Natural killer cell (primary cell): ENCODE results near the gene FSD2. TPM values are rescaled to one million over a fixed set of nuclear protein-coding genes. Genes with fewer than 3 reads are reported as not detected.

ENCODE experiments used
- ATAC-seq, 3 donors: fragments of 150-1000 bp in 2 of 3; fragments of 200-7000 bp in 1 of 3; cut with Tn5 transposase; 1 replicate in 1 of 3; 2 replicates in 2 of 3; pipeline ENCODE4 v1.10.0; 2021; ENCODE audit warnings: mild to moderate bottlenecking in 2 of 3, moderate library complexity in 2 of 3
- DNase-seq, 2 donors: peaks; one replicate each; pipeline versions ENCODE4 v3.0.0 to v3.0.0-alpha.2; 2013 to 2021; ENCODE audit warnings: mixed read lengths in 1 of 2
- H3K27ac ChIP-seq: one replicate; pipeline ENCODE4 v1.5.1; 2013; ENCODE audit warnings: mild to moderate bottlenecking, low read length
- H3K27me3 ChIP-seq: one replicate; pipeline ENCODE4 v1.6.1; 2013; ENCODE audit warnings: low read length; ENCODE audit not compliant: control insufficient read depth, insufficient read depth
- H3K36me3 ChIP-seq: one replicate; pipeline ENCODE4 v1.6.1; 2013; ENCODE audit warnings: low read length; ENCODE audit not compliant: control insufficient read depth, insufficient read depth
- H3K4me1 ChIP-seq: one replicate; pipeline ENCODE4 v1.6.1; 2013; ENCODE audit warnings: low read length; ENCODE audit not compliant: control insufficient read depth, insufficient read depth
- H3K4me3 ChIP-seq: one replicate; pipeline ENCODE4 v1.5.1; 2013; ENCODE audit warnings: low read length
- H3K9me3 ChIP-seq: one replicate; pipeline ENCODE4 v1.6.1; 2013; ENCODE audit warnings: low read length; ENCODE audit not compliant: control insufficient read depth, insufficient read depth
- H3K27ac Mint-ChIP-seq, 2 donors: one replicate each; pipeline ENCODE4 v1.8.0; 2022; ENCODE audit warnings: mild to moderate bottlenecking in 2 of 2, mixed read lengths in 2 of 2, moderate library complexity in 1 of 2
- H3K27me3 Mint-ChIP-seq, 2 donors: one replicate each; pipeline ENCODE4 v1.8.0; 2022; ENCODE audit warnings: low read depth in 2 of 2, mixed read lengths in 2 of 2
- H3K36me3 Mint-ChIP-seq: one replicate; pipeline ENCODE4 v1.8.0; 2022; ENCODE audit warnings: mixed read lengths
- H3K4me1 Mint-ChIP-seq, 2 donors: one replicate each; pipeline ENCODE4 v1.8.0; 2022; ENCODE audit warnings: mixed read lengths in 2 of 2
- H3K4me3 Mint-ChIP-seq: one replicate; pipeline ENCODE4 v1.8.0; 2022; ENCODE audit warnings: mild to moderate bottlenecking, moderate library complexity, mixed read lengths
- H3K9me3 Mint-ChIP-seq, 2 donors: one replicate each; pipeline ENCODE4 v1.8.0; 2022; ENCODE audit warnings: mixed read lengths in 2 of 2
- CTCF ChIP-seq: fragments of 200-600 bp; IDR thresholded peaks from one replicate; pipeline ENCODE4 v1.8.0; 2022; ENCODE audit warnings: antibody characterized with exemption
- WGBS: methylation state at CpG from one replicate; pipeline ENCODE4 v1.1.7; 2013; ENCODE audit warnings: missing lambda C conversion rate; ENCODE audit not compliant: insufficient coverage; 5-methylcytosine and 5-hydroxymethylcytosine counted together
- intact Hi-C: fragments of 100-400 bp; cut with micrococcal nuclease; formaldehyde crosslinking; loops from one replicate; pipeline ENCODE4 v1.14.2; 2022
- total RNA-seq, 4 donors: library from RNA; stranded (reverse); fragments of 120-200 nt in 1 of 4; gene quantifications; one replicate each; pipeline versions ENCODE4 v1.2.3 to v1.2.4, GENCODE V29; 2013 to 2022

FSD2 gene
- not detected for total RNA-seq
- total RNA-seq (2013) = not detected

DNA sequence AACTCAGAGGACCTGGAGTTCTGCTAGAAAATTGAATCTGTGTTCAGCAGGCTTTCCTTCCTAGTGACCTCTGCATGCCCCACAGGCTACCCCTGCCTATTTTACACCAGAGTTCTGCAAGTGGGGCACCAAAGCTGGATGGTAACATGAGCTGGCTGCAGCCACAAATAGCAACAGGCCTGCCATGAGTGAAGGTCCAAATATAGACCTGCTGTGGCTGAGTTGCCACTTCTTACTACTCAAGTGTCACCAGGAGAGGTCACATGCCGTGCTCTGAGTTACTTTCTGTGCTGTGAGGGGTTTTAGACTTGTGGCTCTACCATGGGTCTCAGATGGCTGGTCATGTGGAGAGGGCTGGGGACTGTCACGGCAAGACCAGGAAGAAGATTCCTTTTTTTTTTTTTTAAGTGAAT is at the start of gene FSD2:
TSS of gene FSD2 (minus strand) at position 76 of the 413 bp plus-strand sequence. CDS start 18,679 bp downstream, outside the sequence.
- Histone ChIP-seq H3K27ac (no peak within 1 kb of the TSS), H3K36me3 (no peaks in the 10 kb centered on the region), H3K4me3 (no peak within 1 kb of the TSS), H3K4me1 (peaks cover 10% of the 10 kb centered on the region), H3K27me3 (no peaks in the 10 kb centered on the region), H3K9me3 (no peaks in the 10 kb centered on the region)
- Mint-ChIP-seq H3K4me3 (no peak within 1 kb of the TSS), H3K9me3 (no peaks in the 10 kb centered on the region), H3K27ac (peak within 1 kb of the TSS in 1 of 2 donors; percentile 66), H3K36me3 (peaks cover 4% of the 10 kb centered on the region), H3K27me3 (peaks cover 7% of the 10 kb centered on the region in 2 donors), H3K4me1 (peaks cover 16 to 24% of the 10 kb centered on the region in 2 donors)
- no peak for TF ChIP-seq CTCF
- DNase-seq (no peak), ATAC-seq (no peak)
- 25% methylated on average over 2 of the region's 2 CpGs for WGBS
- intact Hi-C loops = loop anchor here (5.0 kb wide), 1 partner anchor 206 kb away; the partner anchor contains the start of gene C15orf40

DNA sequence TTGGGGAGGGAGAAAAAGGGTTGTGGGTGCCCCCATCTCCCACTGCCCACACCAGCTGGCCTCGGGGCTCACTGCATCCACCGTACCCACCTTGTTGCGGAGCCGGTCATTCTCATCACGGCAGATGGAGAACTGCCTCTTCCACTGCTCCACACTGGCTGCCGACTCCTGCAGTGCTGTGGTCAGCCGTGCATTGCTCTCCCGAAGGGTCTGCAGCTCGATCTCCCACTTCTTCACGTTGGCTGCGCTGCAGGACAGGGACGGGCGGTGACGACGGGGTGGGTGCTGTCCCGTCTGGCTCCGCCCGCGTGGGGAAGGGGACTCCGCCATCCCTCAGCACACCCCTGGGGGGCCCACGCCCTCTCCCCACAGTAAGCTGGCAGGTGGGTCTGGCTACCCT is 48.7 kb upstream of the FSD2 start:
- Mint-ChIP-seq H3K4me3 (no peak overlapping the region), H3K27me3 (no peaks in the 10 kb centered on the region), H3K9me3 (no peaks in the 10 kb centered on the region), H3K4me1 (peaks cover 4 to 5% of the 10 kb centered on the region in 2 donors), H3K36me3 (no peaks in the 10 kb centered on the region), H3K27ac (no peak overlapping the region)
- no peak for TF ChIP-seq CTCF
- H3K27ac ChIP-seq = no peak overlapping the region
- H3K4me1 ChIP-seq = peaks cover 14% of the 10 kb centered on the region
- no peaks in the 10 kb centered on the region for H3K36me3 ChIP-seq
- intact Hi-C loops = no loop called here
- DNase-seq = no peak
- 90% methylated on average over 21 of the region's 21 CpGs for WGBS
- no peaks in the 10 kb centered on the region for H3K27me3 ChIP-seq
- H3K4me3 ChIP-seq = no peak overlapping the region
- ATAC-seq = no peak
- H3K9me3 ChIP-seq = no peaks in the 10 kb centered on the region

GRCh38 chr15:82852941-82853561 is 47.2 kb upstream of the FSD2 start:
- no peak overlapping the region for H3K4me3 Mint-ChIP-seq
- peaks cover 8 to 11% of the 10 kb centered on the region in 2 donors for H3K4me1 Mint-ChIP-seq
- no peaks in the 10 kb centered on the region for H3K36me3 ChIP-seq
- no peak for ATAC-seq
- intact Hi-C loops = no loop called here
- H3K36me3 Mint-ChIP-seq = no peaks in the 10 kb centered on the region
- peaks cover 16% of the 10 kb centered on the region for H3K4me1 ChIP-seq
- H3K27me3 ChIP-seq = no peaks in the 10 kb centered on the region
- H3K27me3 Mint-ChIP-seq = no peaks in the 10 kb centered on the region
- no peaks in the 10 kb centered on the region for H3K9me3 ChIP-seq
- no peak for TF ChIP-seq CTCF
- H3K27ac Mint-ChIP-seq = no peak overlapping the region
- H3K4me3 ChIP-seq = no peak overlapping the region
- 47% methylated on average over 16 of the region's 16 CpGs for WGBS
- no peak overlapping the region for H3K27ac ChIP-seq
- no peaks in the 10 kb centered on the region for H3K9me3 Mint-ChIP-seq
- DNase-seq = peak in 1 of 2 donors; percentile 43
